HG02588 (cell line): ENCODE measurements around the gene MPND.

ENCODE experiments used
- ATAC-seq: cut with Tn5 transposase; IDR thresholded peaks from one replicate; pipeline ENCODE4 v1.9.1; 2021; ENCODE audit warnings: mild to moderate bottlenecking, moderate library complexity; ENCODE audit not compliant: unreplicated experiment

MPND gene

DNA sequence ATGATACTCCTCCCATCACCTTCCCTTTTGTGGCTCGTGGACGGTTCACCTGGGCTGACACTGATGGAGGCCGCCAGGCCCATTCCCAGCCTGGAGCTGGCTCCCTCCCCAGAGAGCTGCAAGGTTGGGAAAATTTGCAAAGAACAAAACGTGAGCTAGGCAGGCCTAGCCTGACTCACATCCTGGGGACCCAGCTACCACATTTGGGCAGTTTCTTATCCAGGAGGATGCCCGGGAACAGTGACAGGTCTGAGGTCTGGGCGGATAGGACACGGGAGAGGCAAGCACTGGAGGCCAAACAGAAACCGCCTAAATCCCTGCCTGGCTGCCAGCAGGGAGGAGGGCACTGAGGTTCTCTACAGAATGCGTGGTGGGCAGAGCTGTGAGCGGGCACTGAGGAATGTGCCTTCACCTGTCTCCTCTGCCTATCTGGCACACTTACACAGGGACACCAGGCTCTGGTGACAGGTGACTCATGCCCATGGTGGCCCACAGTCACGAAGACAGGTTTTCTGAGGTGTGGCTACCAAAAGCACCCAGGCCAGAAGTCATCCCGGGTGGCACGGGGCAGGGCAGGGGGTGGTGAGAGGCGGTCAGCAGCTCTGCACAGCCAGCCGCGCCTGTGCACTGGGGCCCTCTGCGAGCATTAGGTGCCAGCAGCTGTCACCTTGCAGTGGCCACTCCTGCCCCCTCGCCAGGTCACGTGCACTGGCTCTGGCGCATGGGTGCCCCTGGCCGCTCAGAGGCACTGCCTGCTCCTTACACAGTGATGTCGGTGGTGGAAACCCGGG, 33.8 kb downstream of the MPND start:
- ATAC-seq: no peak

DNA sequence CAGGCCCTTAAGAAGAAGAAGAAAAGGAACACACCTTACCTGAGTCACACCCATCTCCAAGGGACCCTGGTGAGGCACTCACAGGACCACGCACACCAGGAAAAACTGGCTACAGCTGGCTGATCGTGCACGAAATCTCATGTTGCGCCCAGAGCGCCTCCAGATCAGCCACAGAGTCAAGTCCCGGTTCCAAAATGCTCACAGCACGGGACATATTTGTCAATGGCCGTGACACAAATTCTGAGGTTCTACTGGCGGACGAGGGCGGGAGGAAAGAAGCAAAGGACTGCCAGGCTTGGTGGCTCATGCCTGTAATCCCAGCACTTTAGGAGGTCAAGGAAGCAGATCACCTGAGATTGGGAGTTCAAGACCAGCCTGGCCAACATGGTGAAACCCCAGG, 35.5 kb downstream of the MPND start:
- no peak for ATAC-seq

DNA sequence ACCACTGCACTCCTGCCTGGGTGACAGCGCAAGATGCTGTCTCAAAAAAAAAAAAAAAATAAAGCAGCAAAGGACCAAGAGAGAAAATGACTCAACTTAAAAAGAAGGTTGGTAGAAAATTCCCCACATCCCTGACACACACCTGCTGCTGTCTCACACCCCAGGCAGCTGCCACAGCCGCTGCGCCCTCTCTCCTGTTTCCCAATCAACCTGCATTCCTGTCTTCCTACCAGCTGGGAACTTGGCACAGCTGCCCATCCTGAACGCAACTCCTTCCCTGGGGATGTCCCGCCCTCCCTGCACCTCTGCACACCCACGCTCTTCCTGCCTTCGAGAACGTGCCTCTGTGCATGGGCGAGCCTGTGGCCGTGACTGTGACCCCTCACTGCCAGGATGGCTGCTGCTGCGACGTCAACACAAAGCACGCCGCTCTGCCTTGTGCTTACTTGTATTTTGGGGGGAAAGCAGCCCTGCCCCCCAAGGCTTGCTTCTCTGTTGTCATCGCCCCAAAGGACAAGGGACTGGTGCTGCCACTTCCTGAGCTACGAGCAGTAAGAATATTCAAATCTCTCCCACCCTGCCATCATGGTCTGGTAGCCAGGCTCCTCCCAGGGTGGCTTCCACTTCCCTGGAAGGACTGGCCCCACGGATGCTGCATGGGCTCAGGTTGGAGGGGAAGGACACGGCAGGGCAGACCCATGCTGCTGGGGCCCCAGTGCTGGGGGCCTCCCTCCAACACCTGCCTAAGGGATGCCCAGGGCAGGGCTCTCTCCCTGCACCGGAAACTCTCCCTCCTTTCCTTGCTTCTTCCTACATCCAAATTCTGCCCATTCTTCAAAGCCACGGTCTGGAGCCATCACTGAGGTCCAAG, 36.3 kb downstream of the MPND start:
- ATAC-seq: no peak

DNA sequence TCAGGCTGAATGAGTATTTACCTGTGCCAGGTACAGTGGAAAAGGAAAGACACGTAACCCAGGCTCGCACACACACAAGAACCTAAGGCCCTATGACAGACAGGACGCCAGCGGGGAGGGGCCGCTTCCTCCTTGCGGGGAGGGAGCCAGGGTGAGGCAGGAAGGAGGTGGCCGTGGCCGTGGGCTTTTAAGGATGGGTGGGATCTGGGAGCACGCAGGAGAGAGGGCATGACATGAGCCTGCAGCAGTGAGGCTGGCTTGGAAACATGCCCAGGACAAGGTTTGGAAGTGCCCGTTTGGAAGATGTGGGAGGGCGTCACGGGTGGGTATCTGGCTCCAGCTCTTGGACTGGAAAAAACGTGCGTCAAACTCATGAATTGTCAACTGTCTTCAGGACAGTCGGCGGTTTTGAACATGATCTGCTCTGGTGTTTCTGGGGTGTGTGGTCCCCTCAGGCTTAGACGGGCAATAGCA, 36.9 kb downstream of the MPND start:
- no peak for ATAC-seq

DNA sequence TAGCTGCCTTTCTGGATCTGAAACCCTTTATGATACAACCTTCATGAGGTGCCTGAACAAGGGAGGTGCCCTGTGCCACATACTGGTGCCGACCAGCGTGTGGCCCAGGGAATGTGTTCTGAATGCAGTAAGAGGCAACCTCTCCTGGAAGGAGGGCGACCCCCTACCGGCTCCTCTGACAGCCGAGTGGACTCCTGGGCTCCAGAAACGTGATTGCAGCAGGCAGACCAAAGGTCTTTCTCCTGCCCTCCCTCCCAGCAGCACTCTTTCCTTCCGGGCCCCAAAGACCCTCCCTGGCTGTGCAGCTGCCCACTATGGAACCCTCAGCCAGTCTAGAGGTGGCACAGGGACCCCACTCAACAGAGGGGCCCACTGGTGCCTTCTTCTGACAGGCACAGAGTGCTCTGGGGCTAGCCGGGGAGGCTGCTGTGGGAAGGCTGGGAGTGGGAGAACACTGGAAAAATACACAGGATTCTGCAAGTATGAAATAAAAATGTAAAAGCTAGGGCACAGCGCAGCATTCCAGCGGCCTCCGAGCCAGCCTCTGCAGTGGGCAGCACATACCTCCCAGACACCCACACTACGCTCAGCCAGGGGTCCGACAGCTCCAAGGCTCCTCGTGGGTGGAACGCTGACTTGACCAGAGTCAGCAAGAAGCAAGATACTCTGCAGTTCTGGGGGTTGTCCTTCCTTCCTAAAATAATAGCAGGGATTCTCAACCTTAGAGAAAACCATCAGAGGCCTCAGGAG, 42.1 kb downstream of the MPND start:
- no peak for ATAC-seq

DNA sequence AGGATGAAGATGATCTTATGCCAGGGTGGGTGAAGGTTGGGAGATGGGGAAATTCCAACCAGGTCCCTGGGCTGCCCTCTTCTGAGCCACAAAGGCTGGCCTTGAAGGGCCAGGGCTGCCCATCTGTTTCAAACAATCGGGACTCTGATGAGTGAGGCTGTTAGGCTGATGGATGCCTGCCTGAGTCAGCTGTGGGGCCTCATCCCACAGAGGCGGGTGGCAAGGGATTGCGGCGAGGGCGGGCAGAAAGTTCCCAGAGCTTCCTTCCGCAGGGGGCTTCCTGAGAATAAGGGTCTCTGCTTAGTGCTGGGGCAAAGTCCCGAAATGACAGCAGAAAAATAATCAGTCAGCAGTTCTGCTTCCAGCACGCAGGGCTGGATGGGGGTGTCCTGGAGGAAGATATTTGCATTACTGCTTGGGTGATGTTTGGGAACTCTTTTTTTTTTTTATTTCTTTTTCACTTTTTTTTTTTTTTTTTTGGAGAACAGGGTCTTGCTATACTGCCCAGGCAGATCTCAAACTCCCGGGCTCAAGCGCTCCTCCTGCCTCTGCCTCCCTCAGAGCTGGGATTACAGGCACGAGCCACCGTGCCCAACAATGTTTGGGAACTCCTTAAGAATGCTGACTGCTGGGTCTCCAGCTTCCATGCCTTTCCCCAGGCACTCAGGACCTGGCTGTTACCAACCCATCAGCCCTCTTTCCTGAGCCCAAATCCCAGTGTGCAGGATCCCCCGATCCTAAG, 42.9 kb downstream of the MPND start:
- no peak for ATAC-seq

DNA sequence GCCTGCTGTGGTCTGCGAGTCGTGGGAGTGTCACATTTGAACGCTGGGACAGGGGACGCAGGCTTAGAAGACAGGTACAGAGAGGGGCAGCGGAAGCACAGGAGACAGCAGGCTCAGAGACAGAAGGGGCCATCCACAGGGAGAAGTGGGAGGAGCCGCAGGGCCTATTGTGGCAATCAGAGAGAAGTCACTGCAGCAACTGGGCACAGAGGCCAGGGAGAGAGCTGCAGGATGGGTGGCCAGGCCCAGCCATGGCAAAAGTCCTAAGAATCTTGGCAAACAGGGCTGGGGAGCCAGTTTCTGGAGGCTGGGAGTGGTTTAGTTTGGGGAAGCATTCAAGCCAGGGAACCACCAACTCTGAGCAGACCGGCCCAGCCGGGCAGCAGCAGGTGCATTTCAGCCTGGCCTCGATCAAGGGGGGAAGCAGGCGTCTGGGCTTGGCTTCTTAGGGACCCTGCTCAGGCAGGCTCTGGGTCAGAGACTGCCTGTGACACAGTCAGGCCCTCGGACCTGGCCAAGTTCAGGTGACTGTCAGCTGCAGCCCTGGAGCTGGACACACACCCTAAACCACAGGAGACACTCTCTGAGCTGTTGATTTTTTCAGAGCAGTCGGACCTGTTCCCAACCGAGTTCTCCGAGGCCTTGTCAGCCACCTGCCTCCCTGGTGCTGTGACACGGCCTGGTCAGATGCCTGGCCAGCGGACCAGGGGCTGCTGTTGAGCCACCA, 45.1 kb downstream of the MPND start:
- ATAC-seq: no peak

DNA sequence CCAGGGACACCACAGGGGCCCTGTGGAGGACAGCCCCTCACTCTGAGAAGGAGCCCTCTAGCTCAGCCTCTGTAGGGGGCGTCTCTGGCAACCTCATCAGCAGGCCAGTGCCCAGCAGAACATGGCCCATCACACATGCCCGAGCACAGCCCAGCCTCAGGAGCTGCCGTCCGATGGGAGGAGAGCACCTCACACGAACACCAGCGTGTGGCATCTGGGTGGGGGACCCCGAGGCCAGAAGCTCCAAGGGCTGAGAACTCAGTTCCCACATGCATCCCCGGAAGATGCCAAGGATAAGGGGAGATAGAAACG, 45.7 kb downstream of the MPND start:
- no peak for ATAC-seq

DNA sequence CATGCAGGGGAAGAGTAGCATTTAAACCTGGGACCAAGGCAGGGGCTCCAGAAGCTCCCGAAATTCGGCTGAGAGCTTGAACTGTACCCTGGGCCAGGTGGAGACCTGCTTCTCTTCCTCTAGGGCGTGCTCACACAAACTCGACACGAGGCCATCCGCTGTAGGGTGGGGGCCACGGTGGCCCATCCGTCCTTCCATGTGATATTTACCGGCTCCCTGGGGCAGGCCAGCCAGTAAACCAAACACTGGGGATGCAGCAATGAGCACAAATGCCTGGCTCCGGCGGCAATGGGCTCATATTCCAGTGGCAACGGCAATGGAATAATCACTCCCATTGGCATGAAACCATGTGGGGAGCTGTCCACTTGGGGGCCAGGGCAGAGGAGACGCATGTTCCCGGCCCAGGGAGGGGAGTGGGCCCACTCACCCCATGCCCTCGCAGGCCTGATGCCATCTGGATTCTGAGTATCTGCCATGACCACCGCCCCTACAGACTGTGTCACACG, 46.2 kb downstream of the MPND start:
- ATAC-seq: no peak

DNA sequence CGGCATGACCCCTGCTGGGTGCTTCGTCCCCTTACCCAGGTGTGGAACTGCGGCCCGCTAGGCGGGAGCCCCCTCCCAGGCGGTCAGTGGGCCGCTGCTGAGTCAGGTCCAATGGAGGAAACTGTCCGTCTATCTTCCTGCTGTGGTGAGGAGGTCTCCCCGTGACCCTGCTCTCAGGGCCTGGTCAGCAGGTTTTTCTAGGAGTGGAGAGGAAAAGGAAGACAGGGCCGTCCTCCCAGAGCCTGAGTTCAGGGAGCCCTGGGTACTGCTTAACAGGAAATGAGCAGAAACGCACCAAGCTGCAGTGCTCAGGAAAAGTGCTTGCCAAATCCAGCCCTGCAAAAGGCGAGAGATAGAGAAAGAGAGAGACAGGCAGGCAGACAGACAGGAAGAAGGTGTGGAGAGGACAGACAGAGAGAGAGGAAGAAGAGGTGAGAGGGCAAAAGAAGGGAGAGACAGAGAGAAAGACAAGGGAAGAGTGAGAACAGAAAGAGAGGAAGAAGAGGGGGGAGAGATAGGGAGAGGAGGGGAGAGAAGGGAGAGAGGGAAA, 46.7 kb downstream of the MPND start:
- ATAC-seq: no peak

DNA sequence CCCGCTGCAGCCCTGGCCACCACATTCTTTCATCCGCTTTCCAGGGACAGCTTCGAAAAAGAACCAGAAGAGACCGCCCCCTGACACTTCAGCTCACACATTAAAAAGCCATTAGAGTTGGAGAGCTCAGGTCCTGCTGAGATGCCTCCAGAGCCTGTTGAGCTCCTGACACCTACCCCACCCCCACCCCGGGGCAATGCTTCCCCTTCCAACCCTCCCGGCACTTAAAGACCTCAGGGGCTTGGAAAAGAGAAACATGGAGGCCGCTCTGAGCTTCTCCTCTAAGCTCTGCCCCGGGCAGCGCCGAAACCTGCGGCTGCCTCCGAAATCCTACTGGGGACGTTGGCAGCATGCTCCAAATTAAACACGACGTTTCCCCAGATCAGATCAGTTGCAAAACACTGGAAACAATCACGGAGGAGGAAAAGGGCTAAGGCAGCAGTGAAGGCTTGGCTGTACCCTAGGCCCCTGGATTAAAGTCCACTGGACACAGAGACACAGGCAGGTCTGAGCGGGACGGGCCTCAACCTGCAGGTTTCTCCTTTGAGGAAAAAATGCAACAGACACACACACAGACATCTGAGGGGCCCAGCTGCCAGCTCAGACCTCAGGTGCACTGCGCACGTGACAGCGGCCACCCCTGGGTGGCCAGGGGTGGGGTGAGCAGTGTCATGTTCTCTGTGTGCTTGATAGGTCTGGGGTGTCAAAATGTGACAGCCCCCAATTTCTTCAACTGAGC, 47.4 kb downstream of the MPND start:
- ATAC-seq: no peak

DNA sequence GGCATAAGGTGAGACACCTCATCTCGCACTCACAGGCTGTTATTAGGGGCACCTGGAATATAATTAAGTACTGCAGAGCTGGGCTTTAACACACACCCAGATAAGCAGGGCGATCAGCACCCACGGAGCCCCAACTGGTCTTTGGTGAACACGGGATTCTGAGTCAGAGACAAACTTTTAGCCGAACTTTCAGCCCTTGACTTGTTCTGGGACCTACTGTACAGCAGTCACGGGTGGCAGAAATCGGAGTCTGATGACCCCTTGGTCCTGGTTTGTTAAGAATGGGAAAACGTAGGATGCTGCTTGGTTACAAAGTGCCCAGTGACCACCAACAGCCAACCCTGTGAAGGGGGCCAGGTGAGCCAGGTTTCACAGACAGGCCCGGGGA, 47.9 kb downstream of the MPND start:
- ATAC-seq: no peak

DNA sequence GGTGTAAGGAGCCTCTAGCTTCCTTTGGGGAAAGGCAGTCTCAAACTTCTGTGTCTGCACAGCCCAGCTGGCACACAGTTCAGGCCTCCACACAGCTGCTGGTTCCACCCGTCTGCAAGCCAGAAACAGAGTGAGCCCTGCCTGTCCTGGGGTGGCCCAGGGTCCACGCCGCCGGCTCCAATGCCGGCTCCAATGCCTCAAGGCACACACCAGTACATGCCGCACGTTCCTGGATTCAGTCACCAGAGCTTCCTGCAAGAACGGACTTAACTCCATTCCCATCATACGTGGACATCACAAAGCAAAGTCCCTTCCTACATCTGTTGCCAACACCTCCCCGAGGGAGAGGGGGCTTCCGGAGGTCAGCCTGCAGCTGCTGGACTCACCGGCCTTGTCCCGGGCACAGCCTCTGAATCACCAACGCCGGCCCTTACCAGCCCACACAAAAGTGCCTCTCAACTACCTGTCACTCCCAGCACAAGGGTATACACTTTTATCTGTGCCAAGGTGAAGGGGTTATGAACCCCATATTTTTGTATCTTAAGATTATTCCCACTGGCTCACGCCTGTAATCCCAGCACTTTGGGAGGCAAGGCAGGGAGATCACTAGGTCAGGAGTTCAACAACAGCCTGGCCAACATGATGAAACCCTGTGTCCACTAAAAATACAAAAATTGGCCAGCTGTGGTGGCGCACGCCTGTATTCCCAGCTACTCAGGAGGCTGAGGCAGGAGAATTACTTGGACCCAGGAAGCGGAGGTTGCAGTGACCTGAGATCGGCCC, 48.5 kb downstream of the MPND start:
- no peak for ATAC-seq

DNA sequence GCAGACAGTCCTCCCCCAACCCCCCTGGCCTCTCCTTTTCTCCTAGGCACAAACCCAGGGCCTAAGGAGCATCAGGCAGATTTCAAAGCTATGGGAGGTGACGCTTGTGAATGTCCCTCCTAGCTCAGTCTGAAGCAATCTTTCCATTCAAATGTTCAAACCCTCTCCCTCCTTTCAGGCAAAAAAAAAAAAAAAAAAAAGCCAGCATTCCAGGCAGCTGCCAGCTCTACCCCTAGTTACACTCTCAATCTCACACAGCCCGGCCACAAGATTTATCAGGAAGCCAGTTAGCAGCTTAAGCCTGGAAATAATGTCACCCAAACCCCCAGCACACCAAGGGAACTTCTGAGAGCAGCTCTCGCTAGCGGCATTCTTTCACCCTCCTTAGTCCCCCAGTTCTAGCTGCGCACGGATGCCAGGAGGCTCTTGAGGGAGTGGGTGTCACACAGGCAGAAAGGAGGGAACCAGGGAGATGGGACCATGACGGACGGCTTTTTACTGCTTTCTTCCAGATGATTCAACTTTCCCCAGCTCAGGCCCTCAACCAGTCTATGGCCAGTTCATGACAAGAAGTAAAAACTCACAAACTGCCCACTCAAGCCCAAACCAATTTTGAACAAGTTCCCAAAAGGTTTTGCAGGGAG, 50.7 kb downstream of the MPND start:
- ATAC-seq: no peak

DNA sequence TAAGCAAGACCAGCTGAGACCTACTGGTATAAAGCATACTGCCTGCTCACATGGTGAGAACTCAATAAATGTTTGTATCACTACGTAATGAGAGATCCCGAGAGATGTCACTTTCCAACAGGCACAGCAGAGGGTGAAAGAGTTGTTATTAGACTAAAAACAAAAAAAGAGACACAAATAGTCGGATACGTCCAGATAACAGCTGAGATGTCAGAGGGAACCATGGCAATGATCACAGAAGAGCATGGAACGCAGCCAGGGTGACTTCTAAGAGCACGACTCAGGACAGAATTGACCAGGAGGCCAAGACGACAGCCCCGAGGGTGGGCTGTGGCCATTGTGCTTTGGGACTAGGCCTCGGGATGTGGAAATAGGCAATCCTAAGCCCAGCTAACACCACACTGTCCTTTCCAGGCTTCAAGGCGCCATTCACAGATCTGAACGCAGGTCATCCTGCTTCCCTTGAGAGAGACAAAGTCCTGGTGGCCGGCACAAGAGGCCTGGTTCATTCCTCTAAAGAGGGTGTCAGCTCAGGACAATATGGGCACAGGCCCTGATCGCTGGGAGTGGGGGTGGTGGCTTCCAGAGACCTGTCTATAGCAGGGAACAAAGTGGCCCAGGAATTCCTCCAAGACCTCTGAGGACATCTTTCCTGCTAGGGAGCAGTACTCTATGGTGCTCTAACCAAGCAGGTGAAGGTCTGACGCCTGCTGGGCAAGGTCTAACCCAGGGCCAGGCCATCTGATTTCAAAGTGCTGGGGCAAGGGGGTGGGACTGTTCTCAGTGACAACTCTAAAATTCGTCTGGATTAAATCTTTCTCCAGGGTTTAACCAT, 53.8 kb downstream of the MPND start:
- no peak for ATAC-seq

DNA sequence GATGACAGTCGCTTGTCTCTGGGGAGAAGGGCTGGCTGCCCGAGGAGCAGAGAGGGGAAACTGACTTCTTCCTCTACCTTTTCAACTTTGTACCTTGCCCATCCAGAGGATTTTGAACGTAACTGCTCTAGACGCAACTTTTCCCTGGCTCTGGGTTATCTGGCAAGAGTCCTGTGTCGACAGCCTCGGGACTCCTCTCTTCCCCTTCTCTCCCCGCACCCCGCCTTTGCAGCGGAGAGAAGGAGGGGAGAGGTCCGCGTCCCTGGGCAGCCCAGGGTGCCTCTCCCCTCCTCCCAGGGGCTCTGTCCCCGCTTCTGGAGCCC, 56.4 kb downstream of the MPND start:
- no peak for ATAC-seq
